Naive thymus-derived CD4-positive, alpha-beta T cell (primary cell): Measurements from ENCODE around the gene CPAMD8. TPM values are rescaled to one million over a fixed set of nuclear protein-coding genes. Genes with fewer than 3 reads are reported as not detected.

Experiments used
- ATAC-seq: fragments of 150-1000 bp; cut with Tn5 transposase; 2 replicates; pipeline ENCODE4 v1.10.0; 2021; ENCODE audit warnings: mild to moderate bottlenecking, moderate library complexity
- CTCF ChIA-PET: fragments of 350-600 bp; sonication (Branson Sonifier 250); formaldehyde crosslinking; loops from one replicate; lab custom pipeline; 2021; ENCODE audit warnings: antibody characterized with exemption; lab: Charles Lee
- POLR2A ChIA-PET: fragments of 350-600 bp; sonication (Branson Sonifier 250); formaldehyde crosslinking; loops from one replicate; lab custom pipeline; 2021; ENCODE audit warnings: antibody characterized with exemption, inconsistent platforms; lab: Charles Lee
- DNase-seq, 9 donors: peaks; one replicate each; pipeline versions ENCODE4 v3.0.0 to v3.0.0-alpha.2; 2020 to 2022; ENCODE audit warnings: mixed read lengths in 1 of 9
- H3K27ac ChIP-seq: one replicate; pipeline ENCODE4 v1.7.0; 2013; ENCODE audit warnings: mild to moderate bottlenecking, low read depth, low read length, moderate library complexity
- H3K27me3 ChIP-seq, 2 donors: one replicate each; pipeline ENCODE4 v1.7.0; 2013; ENCODE audit warnings: low read length in 2 of 2, mild to moderate bottlenecking in 2 of 2, moderate library complexity in 2 of 2; ENCODE audit not compliant: control insufficient read depth in 2 of 2, insufficient read depth in 2 of 2
- H3K36me3 ChIP-seq, 3 experiments: 1 replicate in 2 of 3; 2 replicates in 1 of 3; pipeline ENCODE4 v1.7.0; 2013; ENCODE audit warnings: low read length in 3 of 3, mild to moderate bottlenecking in 3 of 3, moderate library complexity in 1 of 3; ENCODE audit not compliant: insufficient read depth in 3 of 3, control insufficient read depth in 2 of 3
- H3K4me1 ChIP-seq, 2 donors: one replicate each; pipeline ENCODE4 v1.7.0; 2013; ENCODE audit warnings: low read length in 2 of 2, mild to moderate bottlenecking in 2 of 2, moderate library complexity in 1 of 2; ENCODE audit not compliant: control insufficient read depth in 2 of 2, insufficient read depth in 2 of 2
- H3K4me3 ChIP-seq: 2 replicates; pipeline ENCODE4 v1.7.0; 2013; ENCODE audit warnings: mild to moderate bottlenecking, low read length
- H3K9me3 ChIP-seq, 3 experiments: 1 replicate in 2 of 3; 2 replicates in 1 of 3; pipeline ENCODE4 v1.7.0; 2013; ENCODE audit warnings: low read length in 3 of 3; ENCODE audit not compliant: control insufficient read depth in 2 of 3
- H3K27ac Mint-ChIP-seq, 9 donors: one replicate each; pipeline ENCODE4 v1.8.0; 2020 to 2022; ENCODE audit warnings: mixed read lengths in 9 of 9, mild to moderate bottlenecking in 8 of 9, moderate library complexity in 5 of 9, inconsistent platforms in 2 of 9
- H3K27me3 Mint-ChIP-seq, 5 donors: one replicate each; pipeline ENCODE4 v1.8.0; 2021 to 2022; ENCODE audit warnings: mixed read lengths in 5 of 5, mild to moderate bottlenecking in 1 of 5
- H3K36me3 Mint-ChIP-seq, 5 donors: one replicate each; pipeline ENCODE4 v1.8.0; 2020 to 2022; ENCODE audit warnings: mixed read lengths in 5 of 5, mild to moderate bottlenecking in 3 of 5, inconsistent platforms in 1 of 5
- H3K4me1 Mint-ChIP-seq, 7 donors: one replicate each; pipeline ENCODE4 v1.8.0; 2020 to 2022; ENCODE audit warnings: mixed read lengths in 7 of 7, mild to moderate bottlenecking in 3 of 7, inconsistent platforms in 1 of 7
- H3K4me3 Mint-ChIP-seq, 10 donors: one replicate each; pipeline ENCODE4 v1.8.0; 2020 to 2022; ENCODE audit warnings: mild to moderate bottlenecking in 10 of 10, mixed read lengths in 10 of 10, moderate library complexity in 6 of 10, inconsistent platforms in 2 of 10
- H3K9me3 Mint-ChIP-seq, 11 donors: one replicate each; pipeline ENCODE4 v1.8.0; 2020 to 2022; ENCODE audit warnings: mixed read lengths in 11 of 11, mild to moderate bottlenecking in 4 of 11, inconsistent platforms in 1 of 11, moderate library complexity in 1 of 11
- intact Hi-C, 2 donors: fragments of 100-400 bp; cut with micrococcal nuclease; formaldehyde crosslinking; loops; one replicate each; pipeline ENCODE4 v1.15.1; 2023
- polyA plus RNA-seq, 2 donors: library from polyadenylated mRNA; unstranded; fragments of 300-500 nt; fragmentation: Illumina TruSeq; gene quantifications; one replicate each; pipeline ENCODE4 v1.2.3, GENCODE V29; 2021
- total RNA-seq, 6 experiments: library from RNA in 5 of 6; stranded (reverse) in 5 of 6; gene quantifications; 1 replicate in 5 of 6; 2 replicates in 1 of 6; pipeline ENCODE4 v1.2.3 and lab custom pipeline; 2021 to 2026

CPAMD8 gene
- total and polyA plus RNA-seq, 7 experiments from 2014 or later = 0.18 to 6.6 (median 2.4) TPM

DNA sequence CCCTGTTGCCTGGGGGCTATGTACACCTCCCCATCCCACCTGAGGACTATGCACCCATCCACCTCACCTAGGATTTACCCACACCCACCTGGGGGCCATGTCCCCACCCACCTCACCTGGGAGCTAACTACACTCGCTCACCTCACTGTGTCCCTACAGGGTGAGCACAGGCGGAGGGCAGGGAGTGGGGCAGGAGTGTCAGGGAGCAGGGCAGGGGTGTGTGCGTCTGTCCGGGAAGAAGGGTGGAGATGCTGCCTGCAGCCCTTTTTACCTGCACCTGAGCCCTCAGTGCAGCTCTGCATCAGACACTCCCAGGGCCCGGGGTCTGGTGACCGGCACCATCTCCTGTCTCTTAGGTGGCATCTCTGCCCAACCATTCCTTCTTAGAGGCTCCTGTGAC, 10.6 kb upstream of the CPAMD8 start:
- H3K27ac ChIP-seq = no peak overlapping the region
- Mint-ChIP-seq H3K27me3 (peaks cover 0 to 23% (median 10%) of the 10 kb centered on the region in 5 donors), H3K27ac (no peak overlapping the region), H3K36me3 (no peaks in the 10 kb centered on the region), H3K4me1 (peaks cover 0 to 2% (median 0%) of the 10 kb centered on the region in 7 donors), H3K9me3 (no peaks in the 10 kb centered on the region), H3K4me3 (no peak overlapping the region)
- POLR2A ChIA-PET = no interaction called here
- CTCF ChIA-PET = interaction anchor here (1.4 kb wide), 1 partner anchor 16 kb away, joined by 3 read pairs; no protein-coding TSS in a partner anchor
- no peak overlapping the region for H3K4me3 ChIP-seq
- intact Hi-C loops = no loop called here
- ATAC-seq = no peak
- H3K9me3 ChIP-seq = no peaks in the 10 kb centered on the region
- H3K4me1 ChIP-seq = no peaks in the 10 kb centered on the region
- no peaks in the 10 kb centered on the region for H3K36me3 ChIP-seq
- DNase-seq = no peak
- H3K27me3 ChIP-seq = no peaks in the 10 kb centered on the region

DNA sequence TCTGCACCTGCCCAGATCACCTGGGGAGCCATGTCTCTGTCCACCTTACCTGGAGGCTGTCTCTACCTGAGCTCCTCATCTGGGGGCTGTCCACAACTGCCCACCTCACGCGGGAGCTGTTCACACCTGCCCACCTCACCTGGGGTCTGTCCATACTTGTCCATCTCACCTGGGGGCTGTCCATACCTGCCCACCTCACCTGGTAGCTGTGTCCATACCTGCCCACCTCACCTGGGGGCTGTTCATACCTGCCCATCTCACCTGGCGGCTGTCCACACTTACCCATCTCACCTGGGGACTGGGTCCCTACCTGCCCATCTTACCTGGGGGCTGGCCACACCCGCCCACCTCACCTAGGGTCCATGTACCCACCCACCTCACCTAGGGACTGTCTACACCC, 10.0 kb upstream of the CPAMD8 start:
- Histone ChIP-seq H3K4me3 (no peak overlapping the region), H3K27me3 (no peaks in the 10 kb centered on the region), H3K4me1 (no peaks in the 10 kb centered on the region), H3K9me3 (no peaks in the 10 kb centered on the region), H3K27ac (no peak overlapping the region), H3K36me3 (no peaks in the 10 kb centered on the region)
- Mint-ChIP-seq H3K9me3 (no peaks in the 10 kb centered on the region), H3K27ac (no peak overlapping the region), H3K4me1 (peaks cover 0 to 2% (median 0%) of the 10 kb centered on the region in 7 donors), H3K36me3 (no peaks in the 10 kb centered on the region), H3K4me3 (no peak overlapping the region), H3K27me3 (peaks cover 0 to 19% (median 9%) of the 10 kb centered on the region in 5 donors)
- ATAC-seq (no peak), DNase-seq (no peak)
- POLR2A ChIA-PET = no interaction called here
- intact Hi-C loops = no loop called here
- CTCF ChIA-PET = interaction anchor here (1.4 kb wide), 1 partner anchor 16 kb away, joined by 3 read pairs; no protein-coding TSS in a partner anchor

DNA sequence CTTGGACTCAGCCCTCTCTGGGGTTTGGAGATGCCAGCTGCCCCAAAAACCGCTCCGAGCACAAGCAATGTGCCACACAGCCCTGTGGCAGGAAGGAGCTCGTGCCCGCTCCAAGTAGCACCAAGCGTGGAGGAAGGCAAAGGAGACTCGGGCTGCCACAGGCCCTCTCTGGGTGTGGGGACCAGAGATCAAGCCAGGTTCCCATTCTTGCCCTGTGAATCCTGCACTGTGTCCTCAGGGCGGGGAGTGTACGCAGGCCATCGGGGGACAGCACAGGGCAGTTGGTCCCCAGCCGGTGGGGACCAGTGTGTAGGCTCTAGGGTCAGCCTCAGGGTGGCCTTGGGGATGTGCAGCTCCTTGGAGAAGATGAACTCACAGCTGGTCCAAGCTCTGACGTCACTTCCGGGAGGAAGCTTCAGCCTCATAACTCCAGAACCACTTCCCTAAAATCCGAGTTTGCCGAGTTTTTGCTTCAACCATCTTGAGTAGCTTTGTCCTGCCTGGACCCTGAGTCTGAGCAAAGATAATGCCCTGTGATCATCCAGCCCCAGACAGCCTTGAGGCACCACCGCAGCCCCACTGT, 9.3 kb upstream of the CPAMD8 start:
- intact Hi-C loops = no loop called here
- Mint-ChIP-seq H3K4me1 (peaks cover 0 to 2% (median 0%) of the 10 kb centered on the region in 7 donors), H3K27ac (no peak overlapping the region), H3K9me3 (no peaks in the 10 kb centered on the region), H3K36me3 (no peaks in the 10 kb centered on the region), H3K27me3 (peaks cover 0 to 19% (median 9%) of the 10 kb centered on the region in 5 donors), H3K4me3 (no peak overlapping the region)
- Histone ChIP-seq H3K4me3 (no peak overlapping the region), H3K27me3 (no peaks in the 10 kb centered on the region), H3K36me3 (no peaks in the 10 kb centered on the region), H3K4me1 (no peaks in the 10 kb centered on the region), H3K27ac (no peak overlapping the region), H3K9me3 (no peaks in the 10 kb centered on the region)
- ChIA-PET CTCF (no interaction called here), POLR2A (no interaction called here)
- DNase-seq = no peak
- ATAC-seq = peak; percentile 75

DNA sequence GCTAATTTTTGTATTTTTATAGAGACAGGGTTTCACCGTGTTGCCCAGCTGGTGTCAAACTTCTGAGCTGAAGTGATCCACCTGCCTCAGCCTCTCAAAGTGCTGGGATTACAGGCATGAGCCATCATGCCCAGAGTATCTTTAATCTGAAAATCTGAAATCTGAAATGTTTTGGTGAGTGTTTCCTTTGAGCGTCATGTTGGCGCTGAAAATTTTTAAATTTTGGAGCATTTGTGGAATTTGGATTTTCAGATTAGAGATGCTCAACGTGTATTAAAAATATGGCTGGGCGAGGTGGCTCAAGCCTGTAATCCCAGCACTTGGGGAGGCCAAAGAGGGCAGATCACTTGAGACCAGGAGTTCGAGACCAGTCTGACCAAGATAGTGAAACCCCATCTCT, 5.1 kb upstream of the CPAMD8 start:
- Mint-ChIP-seq H3K36me3 (no peaks in the 10 kb centered on the region), H3K4me3 (no peak overlapping the region), H3K27me3 (peaks cover 11 to 38% (median 26%) of the 10 kb centered on the region in 5 donors), H3K27ac (no peak overlapping the region), H3K9me3 (no peaks in the 10 kb centered on the region), H3K4me1 (peaks cover 0 to 4% (median 0%) of the 10 kb centered on the region in 7 donors)
- H3K36me3 ChIP-seq = no peaks in the 10 kb centered on the region
- intact Hi-C loops = no loop called here
- no peaks in the 10 kb centered on the region for H3K9me3 ChIP-seq
- H3K4me1 ChIP-seq = no peaks in the 10 kb centered on the region
- peaks cover 0 to 7% of the 10 kb centered on the region in 2 donors for H3K27me3 ChIP-seq
- no peak overlapping the region for H3K4me3 ChIP-seq
- H3K27ac ChIP-seq = no peak overlapping the region
- ATAC-seq = no peak
- ChIA-PET CTCF (no interaction called here), POLR2A (interaction anchor here (0.7 kb wide), 1 partner anchor 382 kb away, joined by 3 read pairs; no protein-coding TSS in a partner anchor)
- DNase-seq = no peak

DNA sequence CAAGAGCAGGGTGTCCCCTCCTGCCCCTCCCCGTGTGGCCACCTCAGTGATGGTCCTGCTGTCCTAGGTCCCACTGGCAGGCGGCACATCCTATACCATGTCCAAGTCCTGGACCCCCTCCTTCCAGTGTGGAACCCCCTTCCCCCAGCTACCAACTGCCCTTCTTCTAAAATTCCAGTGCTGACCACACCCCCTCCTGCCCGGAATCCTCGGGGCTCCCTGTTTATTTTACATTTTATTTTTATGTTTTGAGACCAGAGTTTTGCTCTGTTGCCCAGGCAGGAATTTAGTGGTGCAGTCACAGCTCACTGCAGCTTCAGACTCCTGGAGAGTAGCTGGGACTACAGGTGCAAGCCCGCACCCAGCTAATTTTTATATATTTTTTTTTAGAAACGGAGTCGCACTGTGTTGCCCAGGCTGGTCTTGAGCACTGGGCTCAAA, 945 bp upstream of the CPAMD8 start:
- Mint-ChIP-seq H3K4me1 (peaks cover 3 to 14% (median 8%) of the 10 kb centered on the region in 7 donors), H3K27ac (peak overlapping the region in 1 of 9 donors; percentile 29), H3K4me3 (peak overlapping the region in 6 of 10 donors; percentile 21 to 82 (median 57)), H3K36me3 (peaks cover 0 to 24% (median 16%) of the 10 kb centered on the region in 5 donors), H3K27me3 (peaks cover 36 to 61% (median 49%) of the 10 kb centered on the region in 5 donors), H3K9me3 (peaks cover 0 to 26% (median 17%) of the 10 kb centered on the region in 11 donors)
- POLR2A ChIA-PET = no interaction called here
- H3K4me3 ChIP-seq = no peak overlapping the region
- intact Hi-C loops = loop anchor here in 1 of 2 donors (2.0 kb wide), 1 partner anchor 27 kb away; no protein-coding TSS in a partner anchor
- H3K27ac ChIP-seq = no peak overlapping the region
- peaks cover 0 to 11% of the 10 kb centered on the region in 2 donors for H3K27me3 ChIP-seq
- DNase-seq = no peak
- peaks cover 0 to 7% of the 10 kb centered on the region in 2 donors for H3K4me1 ChIP-seq
- peaks cover 0 to 19% (median 0%) of the 10 kb centered on the region in 3 experiments for H3K9me3 ChIP-seq
- CTCF ChIA-PET = interaction anchor here (0.5 kb wide), 1 partner anchor 256 kb away, joined by 3 read pairs; no protein-coding TSS in a partner anchor
- ATAC-seq = no peak
- no peaks in the 10 kb centered on the region for H3K36me3 ChIP-seq

DNA sequence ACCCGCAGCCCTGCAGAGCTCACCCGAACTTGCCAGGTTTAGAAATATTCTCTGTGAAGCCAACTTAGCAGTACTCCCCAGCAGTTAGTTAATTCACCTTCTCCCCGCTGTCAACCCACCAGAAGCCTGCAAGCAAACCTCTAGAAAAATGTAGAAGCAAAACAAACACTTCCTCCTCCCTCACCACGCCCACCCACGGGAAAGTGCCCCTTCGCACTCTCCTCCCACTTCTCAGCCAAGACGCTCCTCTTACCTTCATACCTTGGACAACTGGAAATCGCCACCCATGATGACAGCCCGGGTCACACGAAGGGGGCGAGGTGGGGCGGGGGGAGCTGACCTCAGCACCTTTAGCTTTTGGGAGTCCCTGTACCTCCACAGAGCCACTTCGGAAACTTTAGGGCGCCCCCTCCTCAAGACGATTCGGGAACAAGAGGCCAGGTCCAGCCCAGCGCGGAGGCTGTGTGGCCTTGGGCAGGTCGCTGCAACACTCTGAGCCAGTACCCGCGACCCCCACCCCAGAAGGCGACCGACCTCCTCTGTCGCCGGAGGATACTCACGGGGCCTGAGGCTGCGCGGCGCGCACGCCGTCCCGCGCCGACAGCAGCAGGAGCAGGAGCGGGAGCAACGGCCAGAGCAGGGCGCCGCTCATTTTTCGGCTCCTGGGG, 485 bp downstream of the CPAMD8 start:
- peaks cover 0 to 24% (median 0%) of the 10 kb centered on the region in 3 experiments for H3K9me3 ChIP-seq
- Mint-ChIP-seq H3K9me3 (peaks cover 0 to 32% (median 20%) of the 10 kb centered on the region in 11 donors), H3K4me3 (peak overlapping the region; percentile 2 to 85 (median 76)), H3K27me3 (peaks cover 36 to 62% (median 45%) of the 10 kb centered on the region in 5 donors), H3K36me3 (peaks cover 0 to 24% (median 20%) of the 10 kb centered on the region in 5 donors), H3K27ac (peak overlapping the region in 2 of 9 donors; percentile 32 to 53), H3K4me1 (peaks cover 3 to 14% (median 8%) of the 10 kb centered on the region in 7 donors)
- ATAC-seq (peak; percentile 48), DNase-seq (peak in 5 of 9 donors; percentile 10 to 24 (median 18))
- ChIA-PET CTCF (interaction anchor here (0.6 kb wide), 1 partner anchor 11 kb away, joined by 3 read pairs; no protein-coding TSS in a partner anchor), POLR2A (interaction anchor here (0.6 kb wide), 1 partner anchor 17 kb away, joined by 3 read pairs; no protein-coding TSS in a partner anchor)
- no peak overlapping the region for H3K27ac ChIP-seq
- peak overlapping the region; percentile 48 for H3K4me3 ChIP-seq
- intact Hi-C loops = loop anchor here in 1 of 2 donors (2.0 kb wide), 1 partner anchor 25 kb away; no protein-coding TSS in a partner anchor
- H3K4me1 ChIP-seq = peaks cover 0 to 7% of the 10 kb centered on the region in 2 donors
- no peaks in the 10 kb centered on the region for H3K36me3 ChIP-seq
- peaks cover 0 to 11% of the 10 kb centered on the region in 2 donors for H3K27me3 ChIP-seq
